ENCODE measurements around the gene ZNRD2.
"Not testable (repeated sequence)": the region's sequence is repeated elsewhere in the genome, so short reads cannot be mapped to it uniquely, and the experiment has no call there.

The ZNRD2 gene

DNA sequence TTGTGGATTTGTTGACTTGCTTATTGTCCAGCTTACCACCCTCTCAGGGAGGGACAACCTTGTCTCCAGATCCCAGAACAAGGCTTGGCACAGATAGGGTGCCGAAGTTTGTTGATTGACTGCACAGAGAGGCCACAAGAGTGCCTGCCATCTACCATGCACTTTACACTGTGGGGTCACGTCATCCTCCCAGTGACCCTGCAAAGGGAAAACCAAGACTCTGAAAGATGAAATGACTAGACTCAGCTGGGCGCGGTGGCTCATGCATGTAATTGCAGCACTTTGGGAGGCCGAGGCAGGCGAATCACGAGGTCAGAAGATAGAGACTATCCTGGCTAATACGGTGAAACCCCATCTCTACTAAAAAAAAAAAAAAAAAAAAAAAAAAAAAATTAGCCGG, 7.5 kb upstream of the ZNRD2 start:
- Histone ChIP-seq H3K27ac (no peak overlapping the region), H3K36me3 (no peaks in the 10 kb centered on the region), H3K27me3 (ENCODE audit: insufficient read depth, low read depth, severe bottlenecking) (no peaks in the 10 kb centered on the region), H3K9me3 (ENCODE audit: severe bottlenecking) (no peaks in the 10 kb centered on the region), H3K4me3 (ENCODE audit: low read depth, low read length) (no peak overlapping the region)
- no peak for DNase-seq
- TF ChIP-seq, protein P1, sequence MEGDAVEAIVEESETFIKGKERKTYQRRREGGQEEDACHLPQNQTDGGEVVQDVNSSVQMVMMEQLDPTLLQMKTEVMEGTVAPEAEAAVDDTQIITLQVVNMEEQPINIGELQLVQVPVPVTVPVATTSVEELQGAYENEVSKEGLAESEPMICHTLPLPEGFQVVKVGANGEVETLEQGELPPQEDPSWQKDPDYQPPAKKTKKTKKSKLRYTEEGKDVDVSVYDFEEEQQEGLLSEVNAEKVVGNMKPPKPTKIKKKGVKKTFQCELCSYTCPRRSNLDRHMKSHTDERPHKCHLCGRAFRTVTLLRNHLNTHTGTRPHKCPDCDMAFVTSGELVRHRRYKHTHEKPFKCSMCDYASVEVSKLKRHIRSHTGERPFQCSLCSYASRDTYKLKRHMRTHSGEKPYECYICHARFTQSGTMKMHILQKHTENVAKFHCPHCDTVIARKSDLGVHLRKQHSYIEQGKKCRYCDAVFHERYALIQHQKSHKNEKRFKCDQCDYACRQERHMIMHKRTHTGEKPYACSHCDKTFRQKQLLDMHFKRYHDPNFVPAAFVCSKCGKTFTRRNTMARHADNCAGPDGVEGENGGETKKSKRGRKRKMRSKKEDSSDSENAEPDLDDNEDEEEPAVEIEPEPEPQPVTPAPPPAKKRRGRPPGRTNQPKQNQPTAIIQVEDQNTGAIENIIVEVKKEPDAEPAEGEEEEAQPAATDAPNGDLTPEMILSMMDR (IDR thresholded peaks at IDR 0.05; ENCODE audit: low read depth, low read length) = no peak

DNA sequence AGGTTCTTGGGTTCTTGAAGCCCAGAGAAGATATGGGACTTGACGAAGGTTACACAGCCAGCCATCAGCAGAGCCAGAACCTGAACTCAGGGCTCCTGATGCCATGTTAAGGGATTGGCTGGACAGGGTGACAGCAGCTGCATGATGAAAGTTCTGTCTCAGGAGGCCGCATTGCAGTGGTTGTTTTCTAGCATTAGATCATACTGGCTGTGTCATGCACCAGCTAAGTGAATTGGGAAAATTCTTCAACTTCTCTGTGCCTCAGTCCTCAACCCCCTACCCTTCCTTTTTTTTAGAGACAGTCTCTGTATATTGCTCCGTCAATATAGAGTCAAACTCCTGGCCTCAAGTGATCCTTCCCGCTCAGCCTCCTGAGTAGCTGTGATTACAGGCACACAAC, 6.7 kb upstream of the ZNRD2 start:
- Histone ChIP-seq H3K36me3 (peaks cover 2% of the 10 kb centered on the region), H3K27ac (no peak overlapping the region), H3K27me3 (ENCODE audit: insufficient read depth, low read depth, severe bottlenecking) (no peaks in the 10 kb centered on the region), H3K4me3 (ENCODE audit: low read depth, low read length) (no peak overlapping the region), H3K9me3 (ENCODE audit: severe bottlenecking) (no peaks in the 10 kb centered on the region)
- TF ChIP-seq, protein P1 (IDR thresholded peaks at IDR 0.05; ENCODE audit: low read depth, low read length) = no peak
- no peak for DNase-seq

DNA sequence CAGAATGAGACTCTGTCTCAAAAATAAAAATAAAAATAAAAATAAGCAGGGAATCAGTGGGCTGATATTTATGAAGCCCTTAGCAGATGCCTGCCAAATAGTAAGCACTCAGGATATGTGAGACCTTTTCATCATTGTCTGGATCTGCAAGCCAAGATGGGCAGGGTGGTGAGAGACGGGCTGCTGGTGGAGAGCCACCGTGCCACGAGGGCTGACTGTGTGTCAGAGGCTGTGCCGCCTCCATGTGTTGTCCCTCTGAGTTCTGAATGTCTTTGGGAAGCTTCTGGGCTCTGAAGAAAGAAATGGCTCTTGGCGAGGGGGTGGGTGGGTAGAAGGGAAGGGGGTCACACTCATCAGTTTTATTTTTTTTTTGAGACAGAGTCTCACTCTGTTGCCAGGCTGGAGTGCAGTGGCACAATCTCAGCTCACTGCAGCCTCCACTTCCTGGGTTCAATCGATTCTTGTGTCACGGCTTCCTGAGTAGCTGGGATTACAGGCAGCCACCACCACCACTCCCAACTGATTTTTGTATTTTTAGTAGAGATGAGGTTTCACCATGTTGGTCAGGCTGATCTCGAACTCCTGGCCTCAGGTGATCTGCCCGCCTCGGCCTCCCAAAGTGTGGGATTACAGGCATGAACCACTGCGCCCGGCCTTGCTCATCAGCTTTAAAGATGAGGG, 5.3 kb upstream of the ZNRD2 start:
- not testable (repeated sequence) for H3K9me3 ChIP-seq (ENCODE audit: severe bottlenecking); H3K36me3 ChIP-seq; H3K27ac ChIP-seq; H3K27me3 ChIP-seq (ENCODE audit: insufficient read depth, low read depth, severe bottlenecking); DNase-seq; H3K4me3 ChIP-seq (ENCODE audit: low read depth, low read length)

DNA sequence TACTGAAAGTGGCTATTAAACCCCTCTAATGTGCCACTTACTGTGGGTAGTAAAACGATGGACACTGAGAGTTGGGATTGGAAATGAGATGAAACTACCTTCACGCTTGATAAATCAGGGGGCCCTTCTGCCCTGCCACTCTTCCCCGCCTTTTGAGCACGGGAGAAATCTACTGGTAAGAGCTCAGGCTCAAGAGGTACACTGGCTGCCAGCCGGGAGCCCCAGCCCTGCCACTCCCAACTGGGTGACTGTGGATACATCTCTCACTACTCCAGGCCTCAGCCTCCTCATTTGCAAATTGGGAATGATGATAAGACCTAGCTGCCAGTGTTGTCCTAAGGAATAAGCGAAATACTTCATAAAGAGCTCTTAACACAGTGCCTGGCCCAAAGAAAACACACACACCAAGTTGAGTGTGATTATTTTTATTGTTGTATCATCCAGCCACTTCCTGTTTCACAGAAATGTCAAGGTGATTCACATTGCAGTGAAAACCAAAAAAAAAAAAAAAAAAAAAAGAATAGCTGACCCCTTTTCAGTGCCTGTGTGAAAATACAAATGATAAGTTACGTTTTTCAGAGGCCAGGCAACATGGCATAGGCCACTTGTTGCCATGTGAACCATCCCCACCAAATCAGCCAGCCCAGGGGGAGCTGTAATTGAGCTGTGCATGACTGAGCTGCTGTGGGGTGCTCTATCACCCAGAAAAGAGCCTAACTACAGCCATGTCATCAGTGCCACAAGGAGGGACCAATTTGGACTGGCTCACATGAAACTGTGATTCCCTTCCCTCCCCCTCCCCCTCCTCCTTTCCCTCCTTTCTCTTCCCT, 4.4 kb upstream of the ZNRD2 start:
- H3K4me3 ChIP-seq (ENCODE audit: low read depth, low read length) = no peak overlapping the region
- peaks cover 3% of the 10 kb centered on the region for H3K36me3 ChIP-seq
- H3K27ac ChIP-seq = no peak overlapping the region
- H3K27me3 ChIP-seq (ENCODE audit: insufficient read depth, low read depth, severe bottlenecking) = no peaks in the 10 kb centered on the region
- H3K9me3 ChIP-seq (ENCODE audit: severe bottlenecking) = no peaks in the 10 kb centered on the region
- TF ChIP-seq, protein P1 (IDR thresholded peaks at IDR 0.05; ENCODE audit: low read depth, low read length) = no peak
- no peak for DNase-seq

DNA sequence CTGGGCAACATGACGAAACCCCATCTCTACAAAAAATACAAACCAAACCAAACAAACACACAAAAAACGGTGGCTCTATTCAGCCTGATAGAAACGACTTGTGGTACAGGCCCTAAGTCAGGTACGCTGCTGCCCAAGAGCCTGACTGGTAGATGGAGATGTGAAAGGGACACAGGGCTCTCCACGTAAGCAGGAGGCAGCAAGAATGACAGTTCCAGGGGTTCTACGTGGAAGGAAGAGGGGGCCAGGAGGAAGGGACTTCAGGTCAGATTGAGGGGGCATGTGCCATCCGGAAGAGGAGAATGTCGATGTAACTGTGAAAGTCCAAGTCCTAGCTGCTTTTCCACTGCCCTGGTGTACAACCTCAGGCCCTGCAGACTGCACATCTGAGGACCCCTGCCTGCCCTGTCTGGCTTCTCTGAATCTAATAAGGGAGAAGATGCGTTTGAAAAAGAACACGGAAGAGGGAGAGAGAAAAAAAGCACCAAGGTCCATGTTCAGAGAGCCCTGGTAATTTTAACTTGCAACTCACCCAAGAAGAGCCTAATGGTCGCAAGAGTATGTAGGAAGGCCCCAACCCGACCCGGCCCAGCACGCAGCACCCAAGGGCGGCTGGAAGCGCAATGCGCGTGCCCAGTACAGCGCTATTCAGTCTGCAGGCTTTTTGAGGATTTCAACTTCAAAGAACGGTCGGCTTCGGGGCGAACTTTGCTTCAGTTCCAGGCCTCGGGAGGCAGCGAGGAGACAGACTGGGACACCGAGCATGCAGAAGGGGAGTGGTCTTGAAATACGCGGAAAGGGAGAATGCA, 909 bp upstream of the ZNRD2 start:
- Histone ChIP-seq H3K27me3 (ENCODE audit: insufficient read depth, low read depth, severe bottlenecking) (no peaks in the 10 kb centered on the region), H3K27ac (peak overlapping the region; percentile 90), H3K36me3 (peaks cover 11% of the 10 kb centered on the region), H3K9me3 (ENCODE audit: severe bottlenecking) (no peaks in the 10 kb centered on the region), H3K4me3 (ENCODE audit: low read depth, low read length) (peak overlapping the region; percentile 79)
- DNase-seq = no peak
- TF ChIP-seq, protein P1 (IDR thresholded peaks at IDR 0.05; ENCODE audit: low read depth, low read length) = no peak

DNA sequence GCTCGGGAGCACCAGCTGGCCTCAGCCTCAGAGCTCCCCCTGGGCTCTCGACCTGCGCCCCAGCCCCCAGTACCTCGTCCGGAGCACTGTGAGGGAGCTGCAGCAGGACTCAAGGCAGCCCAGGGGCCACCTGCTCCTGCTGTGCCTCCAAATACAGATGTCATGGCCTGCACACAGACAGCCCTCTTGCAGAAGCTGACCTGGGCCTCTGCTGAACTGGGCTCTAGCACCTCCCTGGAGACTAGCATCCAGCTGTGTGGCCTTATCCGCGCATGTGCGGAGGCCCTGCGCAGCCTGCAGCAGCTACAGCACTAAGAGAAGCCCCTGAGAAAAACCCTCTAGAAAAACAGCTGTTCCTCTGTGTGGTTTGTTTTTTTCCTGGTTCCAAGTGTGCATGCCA, 1.1 kb downstream of the ZNRD2 start:
- peak overlapping the region; percentile 67; the same call in 1 of the 2 replicates for H3K27ac ChIP-seq
- TF ChIP-seq, protein P1 (IDR thresholded peaks at IDR 0.05; ENCODE audit: low read depth, low read length) = no peak
- no peak overlapping the region; the same call in 1 of the 2 replicates for H3K4me3 ChIP-seq (ENCODE audit: low read depth, low read length)

More for the DNA sequence above, 1.1 kb downstream of the ZNRD2 start:
- no peak for DNase-seq
- Histone ChIP-seq H3K9me3 (ENCODE audit: severe bottlenecking) (no peaks in the 10 kb centered on the region), H3K36me3 (peaks cover 18% of the 10 kb centered on the region), H3K27me3 (ENCODE audit: insufficient read depth, low read depth, severe bottlenecking) (no peaks in the 10 kb centered on the region)
